ENCODE data around the gene SGTA. TPM values are rescaled to one million over a fixed set of nuclear protein-coding genes. Genes with fewer than 3 reads are reported as not detected.
A peak's percentile ranks its signal among the peaks of the same experiment; 100 is the strongest.

The SGTA gene
- total RNA-seq, 1 donor from 2014 or later, result 106 TPM

DNA sequence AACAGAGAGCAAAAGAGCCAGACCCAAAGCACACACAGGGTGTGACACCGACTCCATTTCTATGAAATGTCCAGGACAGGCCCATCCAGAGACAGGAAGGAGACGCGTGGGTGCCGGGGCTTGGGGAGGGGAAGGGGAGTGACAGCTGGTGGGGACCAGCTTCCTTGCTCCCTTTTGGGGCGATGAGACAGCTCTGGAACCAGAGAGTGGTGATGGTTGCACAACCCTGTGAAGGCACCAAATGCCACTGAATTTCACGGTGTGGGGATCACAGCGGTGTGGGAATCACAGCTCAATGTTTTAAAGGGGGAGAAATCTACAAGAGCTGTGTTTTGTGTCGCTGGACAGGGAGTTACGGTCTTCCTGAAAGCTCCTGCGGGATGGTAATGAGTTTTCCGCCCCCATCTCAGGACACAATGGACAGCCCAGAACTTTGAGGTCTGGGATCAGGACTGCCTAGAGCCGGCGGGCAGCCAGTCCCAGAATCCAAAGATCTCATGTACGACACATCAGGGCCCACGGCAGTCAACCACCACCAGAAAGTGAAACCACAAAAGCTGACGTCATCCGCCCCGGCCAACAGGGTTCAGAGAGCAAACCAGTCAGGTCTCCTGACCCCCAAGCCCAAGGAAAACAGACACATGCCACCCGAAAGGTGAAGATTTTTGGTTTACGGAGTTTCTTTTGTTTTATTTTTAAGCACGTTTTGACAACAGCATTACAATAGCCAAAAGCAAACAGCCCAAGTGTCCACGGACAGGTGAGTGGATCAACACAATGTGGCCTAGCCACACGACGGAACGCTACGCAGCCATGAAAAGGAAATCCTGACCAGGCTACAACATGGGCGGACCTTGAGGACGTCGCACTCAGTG lies 7.3 kb downstream of the SGTA start:
- H3K4me3 ChIP-seq (ENCODE audit: low read depth, low read length), result peak overlapping the region; percentile 37
- no peak for TF ChIP-seq CTCF (conservative IDR thresholded peaks at IDR 0.05; ENCODE audit: low read depth, low read length)
- peak; percentile 36 for DNase-seq (ENCODE audit: low read depth)

DNA sequence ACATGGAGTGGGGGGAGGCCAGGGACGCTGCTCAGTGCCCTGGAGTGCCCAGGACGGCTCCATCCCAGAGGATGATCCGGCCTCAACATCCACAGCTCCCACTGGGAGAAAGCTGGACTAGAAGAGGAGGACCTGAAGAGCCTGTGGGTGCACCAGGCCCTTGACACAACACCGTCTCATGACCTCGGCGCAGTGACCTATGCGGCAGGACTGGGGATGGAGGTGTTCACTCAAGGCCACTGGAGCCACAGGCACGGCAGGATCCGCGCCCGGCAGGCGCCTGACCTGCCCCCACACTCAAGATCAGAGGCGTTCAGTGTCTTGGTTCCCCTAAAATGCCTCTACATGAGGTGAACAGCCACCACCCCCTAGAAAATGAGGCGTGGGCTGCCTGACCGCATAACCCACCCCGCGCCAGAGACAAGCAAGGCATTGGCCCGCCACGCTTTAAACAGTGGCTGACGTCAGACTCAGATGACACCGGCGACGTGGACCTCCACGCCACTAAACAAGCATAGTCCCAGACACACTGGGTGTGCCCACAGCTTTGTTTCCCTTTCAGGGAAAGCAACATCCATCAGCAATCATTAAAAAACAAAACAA lies 8.0 kb downstream of the SGTA start:
- peak overlapping the region; percentile 37 for H3K4me3 ChIP-seq (ENCODE audit: low read depth, low read length)
- no peak for DNase-seq (ENCODE audit: low read depth)
- no peak for TF ChIP-seq CTCF (conservative IDR thresholded peaks at IDR 0.05; ENCODE audit: low read depth, low read length)

DNA sequence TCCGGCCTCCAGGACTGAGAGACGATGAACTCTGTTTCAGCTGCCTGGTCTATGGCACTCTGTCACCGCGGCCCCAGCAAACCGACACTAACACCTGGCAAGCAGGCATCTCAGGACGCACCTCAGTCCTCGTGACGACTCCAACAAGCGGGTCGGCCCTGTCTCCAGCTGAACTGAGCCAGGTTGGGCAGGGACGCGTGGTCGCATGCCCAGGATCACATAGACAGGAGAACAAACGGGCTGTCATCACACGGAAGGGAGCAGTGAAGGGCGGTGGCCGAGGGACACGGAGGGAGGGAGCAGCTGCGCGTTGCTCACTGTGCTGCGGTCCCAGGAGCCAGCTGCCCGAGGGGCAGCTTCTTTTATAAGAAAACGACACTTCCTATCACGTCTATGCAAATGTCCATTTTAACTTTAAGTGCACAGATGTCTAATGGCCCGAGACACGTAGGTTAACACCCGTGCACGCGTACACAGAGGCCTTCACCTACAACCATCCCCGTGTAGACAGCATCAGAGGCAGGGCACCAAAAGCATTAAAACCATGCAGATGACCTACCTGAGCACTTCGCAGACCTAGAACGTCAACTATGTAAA lies 8.9 kb downstream of the SGTA start:
- H3K4me3 ChIP-seq (ENCODE audit: low read depth, low read length), result no peak overlapping the region
- no peak for DNase-seq (ENCODE audit: low read depth)
- no peak for TF ChIP-seq CTCF (conservative IDR thresholded peaks at IDR 0.05; ENCODE audit: low read depth, low read length)

- no peak for TF ChIP-seq CTCF (conservative IDR thresholded peaks at IDR 0.05; ENCODE audit: low read depth, low read length)
Observed at GRCh38 chr19:2771786-2772674, 11.0 kb downstream of the SGTA start.

DNA sequence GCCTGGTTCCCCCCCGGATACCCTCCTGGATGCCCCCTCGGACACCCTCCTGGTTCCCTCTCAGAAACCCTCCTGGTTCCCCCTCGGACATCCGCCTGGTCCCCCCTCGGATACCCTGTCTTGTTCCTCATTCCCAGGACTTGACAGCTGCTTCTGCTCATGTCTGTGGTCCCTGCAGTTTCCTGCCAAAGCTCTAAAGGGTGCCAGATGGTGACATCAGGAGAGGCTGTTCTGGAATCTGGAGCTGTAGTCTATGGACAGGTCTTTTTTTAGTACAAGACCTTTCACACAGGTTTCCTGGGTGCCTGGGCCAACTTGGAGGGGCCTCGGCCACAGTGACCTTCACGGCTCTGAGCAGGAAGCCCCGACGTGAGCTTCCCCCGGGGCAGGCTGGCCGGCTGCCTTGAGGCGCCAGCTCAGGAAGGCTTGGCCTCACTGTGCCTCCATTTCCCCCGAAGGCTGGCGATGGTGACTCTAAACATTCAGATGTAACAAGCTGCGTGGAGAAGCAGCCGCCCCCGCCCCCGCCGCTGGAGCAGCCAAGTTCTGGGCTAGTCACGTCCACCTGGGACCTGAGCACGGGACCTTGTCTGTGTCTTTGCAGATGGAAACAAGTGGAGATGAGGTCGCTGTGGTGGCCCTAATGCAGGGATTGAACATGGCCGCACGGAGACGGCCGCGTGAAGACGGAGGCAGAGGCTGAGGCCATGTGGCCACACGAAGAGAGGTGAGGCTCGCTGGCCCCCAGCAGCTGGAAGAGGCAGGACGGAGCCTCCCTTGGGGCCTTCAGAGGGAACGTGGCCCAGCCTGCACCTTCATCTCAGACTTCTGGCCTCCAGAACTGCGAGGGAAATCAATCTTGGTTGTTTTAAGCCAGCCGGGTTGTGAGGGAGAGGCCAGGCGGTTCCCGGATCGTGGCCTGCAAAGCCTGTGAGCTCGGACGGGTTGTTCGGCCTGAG lies 12.7 kb downstream of the SGTA start:
- no peak for TF ChIP-seq CTCF (conservative IDR thresholded peaks at IDR 0.05; ENCODE audit: low read depth, low read length)
- H3K4me3 ChIP-seq (ENCODE audit: low read depth, low read length), result no peak overlapping the region
- no peak for DNase-seq (ENCODE audit: low read depth)

More at GRCh38 chr19:2771786-2772674, 11.0 kb downstream of the SGTA start:
- no peak for DNase-seq (ENCODE audit: low read depth)
- no peak overlapping the region for H3K4me3 ChIP-seq (ENCODE audit: low read depth, low read length)

Data from epithelial cell of proximal tubule (primary cell).